ENCODE results near the gene RNF26. TPM values are rescaled to one million over a fixed set of nuclear protein-coding genes. Genes with fewer than 3 reads are reported as not detected.
A peak's percentile ranks its signal among the peaks of the same experiment; 100 is the strongest.

RNF26 gene
- total RNA-seq, 1 donor from 2014 or later = 14.0 TPM

GRCh38 chr11:119372260-119373058, 38.1 kb downstream of the RNF26 start:
- Histone ChIP-seq H3K27ac (replicated peaks) (peak overlapping the region; percentile 95), H3K4me3 (peak overlapping the region; percentile 29), H3K9me3 (replicated peaks) (no peaks in the 10 kb centered on the region), H3K36me3 (no peaks in the 10 kb centered on the region), H3K27me3 (ENCODE audit: low read depth) (no peaks in the 10 kb centered on the region), H3K4me1 (peaks cover 97% of the 10 kb centered on the region)
- intact Hi-C loops (cut with micrococcal nuclease) = no loop called here
- DNase-seq = no peak
- TF ChIP-seq, protein P1, sequence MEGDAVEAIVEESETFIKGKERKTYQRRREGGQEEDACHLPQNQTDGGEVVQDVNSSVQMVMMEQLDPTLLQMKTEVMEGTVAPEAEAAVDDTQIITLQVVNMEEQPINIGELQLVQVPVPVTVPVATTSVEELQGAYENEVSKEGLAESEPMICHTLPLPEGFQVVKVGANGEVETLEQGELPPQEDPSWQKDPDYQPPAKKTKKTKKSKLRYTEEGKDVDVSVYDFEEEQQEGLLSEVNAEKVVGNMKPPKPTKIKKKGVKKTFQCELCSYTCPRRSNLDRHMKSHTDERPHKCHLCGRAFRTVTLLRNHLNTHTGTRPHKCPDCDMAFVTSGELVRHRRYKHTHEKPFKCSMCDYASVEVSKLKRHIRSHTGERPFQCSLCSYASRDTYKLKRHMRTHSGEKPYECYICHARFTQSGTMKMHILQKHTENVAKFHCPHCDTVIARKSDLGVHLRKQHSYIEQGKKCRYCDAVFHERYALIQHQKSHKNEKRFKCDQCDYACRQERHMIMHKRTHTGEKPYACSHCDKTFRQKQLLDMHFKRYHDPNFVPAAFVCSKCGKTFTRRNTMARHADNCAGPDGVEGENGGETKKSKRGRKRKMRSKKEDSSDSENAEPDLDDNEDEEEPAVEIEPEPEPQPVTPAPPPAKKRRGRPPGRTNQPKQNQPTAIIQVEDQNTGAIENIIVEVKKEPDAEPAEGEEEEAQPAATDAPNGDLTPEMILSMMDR (IDR thresholded peaks at IDR 0.05; ENCODE audit: borderline replicate concordance) = no peak

DNA sequence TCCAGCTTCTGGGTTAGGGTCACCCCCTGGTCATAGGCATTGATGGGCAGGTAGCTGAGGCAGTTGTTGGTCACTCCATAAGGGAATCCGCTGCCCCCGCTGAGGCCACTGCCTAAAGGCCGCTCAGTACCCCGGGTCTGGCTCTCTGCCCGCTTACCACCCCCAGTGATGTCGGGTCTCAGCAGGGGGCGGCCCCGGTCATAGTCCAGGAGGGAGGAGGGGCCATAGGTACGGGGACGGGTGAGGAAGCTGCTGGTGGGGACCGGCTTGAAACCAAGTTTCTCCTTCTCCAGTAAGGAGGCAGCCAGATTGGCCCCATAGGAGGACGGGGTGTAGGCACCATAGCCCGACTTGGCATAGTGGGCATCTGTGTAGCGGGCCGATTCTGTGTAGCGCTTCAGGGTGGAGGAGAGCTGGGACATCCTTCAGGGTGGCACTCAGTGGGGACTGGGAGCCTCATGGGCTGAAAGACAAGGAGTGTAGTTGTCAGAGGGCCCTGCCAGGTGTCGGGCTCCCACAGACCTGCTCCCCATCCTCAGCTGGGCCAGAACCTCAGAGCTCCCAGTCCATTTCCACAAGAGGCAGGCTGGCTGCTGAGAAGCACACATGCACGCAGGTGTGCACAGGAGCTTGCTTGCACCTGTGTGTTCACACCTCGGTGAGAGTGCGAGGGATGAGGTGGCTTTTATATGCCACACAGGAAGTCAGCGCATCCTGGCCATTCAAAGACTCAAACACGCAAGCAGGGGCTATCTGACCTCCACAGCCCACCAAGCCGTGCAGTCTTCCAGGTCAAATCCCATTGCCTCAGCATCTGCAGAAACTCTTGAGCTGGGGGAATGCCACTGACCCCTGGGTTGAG, 39.0 kb downstream of the RNF26 start:
- TF ChIP-seq, protein P1 (IDR thresholded peaks at IDR 0.05; ENCODE audit: borderline replicate concordance) = no peak
- intact Hi-C loops (cut with micrococcal nuclease) = no loop called here
- H3K4me1 ChIP-seq = peaks cover 92% of the 10 kb centered on the region
- DNase-seq = no peak
- H3K27ac ChIP-seq (replicated peaks) = peak overlapping the region; percentile 95
- no peaks in the 10 kb centered on the region for H3K9me3 ChIP-seq (replicated peaks)
- H3K27me3 ChIP-seq (ENCODE audit: low read depth) = no peaks in the 10 kb centered on the region
- H3K4me3 ChIP-seq = peak overlapping the region; percentile 29
- no peaks in the 10 kb centered on the region for H3K36me3 ChIP-seq

- Histone ChIP-seq H3K36me3 (no peaks in the 10 kb centered on the region), H3K27me3 (ENCODE audit: low read depth) (no peaks in the 10 kb centered on the region), H3K4me1 (peaks cover 84% of the 10 kb centered on the region), H3K27ac (replicated peaks) (peak overlapping the region; percentile 95), H3K9me3 (replicated peaks) (no peaks in the 10 kb centered on the region), H3K4me3 (peak overlapping the region; percentile 71)
- intact Hi-C loops (cut with micrococcal nuclease) = no loop called here
- peak; percentile 66 for DNase-seq
- TF ChIP-seq, protein P1 (IDR thresholded peaks at IDR 0.05; ENCODE audit: borderline replicate concordance) = peak; percentile 90
Measured at GRCh38 chr11:119373921-119374631, 39.7 kb downstream of the RNF26 start.

DNA sequence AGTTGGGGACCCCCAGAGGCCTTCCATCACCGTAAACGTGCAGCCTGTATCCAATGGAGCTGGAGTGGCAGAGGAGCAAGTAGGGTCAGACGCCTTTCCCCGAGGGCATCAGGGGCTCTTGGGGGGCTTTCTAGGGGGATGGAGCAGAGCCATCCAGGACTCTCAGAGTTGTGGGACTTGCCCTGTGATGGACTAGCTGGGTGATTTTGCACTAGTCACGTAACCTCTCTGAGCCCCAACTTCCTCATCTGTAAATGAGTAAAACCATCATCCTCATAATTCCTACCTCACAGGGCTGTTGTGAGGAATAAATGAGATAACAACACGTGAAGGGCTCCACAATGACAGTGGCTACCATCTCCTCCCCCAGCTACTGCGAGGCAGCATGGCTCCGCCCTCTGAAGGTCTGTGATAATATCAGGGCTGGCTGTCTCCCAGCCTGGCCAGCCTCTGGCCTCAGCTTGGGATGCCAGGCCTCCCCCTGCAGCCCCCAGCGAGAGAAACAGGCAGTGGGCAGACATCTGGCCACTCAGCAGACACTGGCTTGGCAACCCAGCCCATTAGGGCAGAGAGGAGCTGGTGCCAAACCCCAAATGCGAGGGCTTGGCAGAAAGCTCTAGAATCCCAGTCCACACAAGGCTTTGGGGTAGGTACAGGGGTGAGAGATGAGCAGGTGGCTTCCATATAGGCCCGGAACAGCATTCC, 40.5 kb downstream of the RNF26 start:
- Histone ChIP-seq H3K27ac (replicated peaks) (peak overlapping the region; percentile 95), H3K9me3 (replicated peaks) (no peaks in the 10 kb centered on the region), H3K36me3 (no peaks in the 10 kb centered on the region), H3K4me3 (peak overlapping the region; percentile 71), H3K4me1 (peaks cover 84% of the 10 kb centered on the region), H3K27me3 (ENCODE audit: low read depth) (no peaks in the 10 kb centered on the region)
- TF ChIP-seq, protein P1 (IDR thresholded peaks at IDR 0.05; ENCODE audit: borderline replicate concordance) = no peak
- DNase-seq = no peak
- intact Hi-C loops (cut with micrococcal nuclease) = no loop called here
